ENCODE data around the gene CAMKMT.

CAMKMT gene

DNA sequence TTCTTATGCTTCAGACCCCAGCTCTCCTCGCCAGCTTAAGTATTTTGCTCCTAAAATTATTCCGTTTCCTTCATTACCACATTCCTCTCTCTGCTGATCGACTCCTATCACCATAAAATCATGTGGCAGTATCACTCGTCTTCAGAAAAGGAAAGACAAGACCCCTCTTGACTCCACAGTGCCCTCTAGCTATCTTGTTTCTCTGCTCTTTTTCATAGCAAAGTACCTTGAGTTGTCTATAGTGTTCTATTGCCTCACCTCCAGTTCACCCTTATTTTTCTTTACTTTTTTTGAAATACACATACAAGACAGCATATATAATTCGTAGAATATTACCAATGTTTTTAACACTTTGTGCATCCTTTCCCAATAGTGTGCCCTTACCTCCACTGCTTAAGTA is 306.6 kb downstream of the CAMKMT start:
- DNase-seq: no peak

DNA sequence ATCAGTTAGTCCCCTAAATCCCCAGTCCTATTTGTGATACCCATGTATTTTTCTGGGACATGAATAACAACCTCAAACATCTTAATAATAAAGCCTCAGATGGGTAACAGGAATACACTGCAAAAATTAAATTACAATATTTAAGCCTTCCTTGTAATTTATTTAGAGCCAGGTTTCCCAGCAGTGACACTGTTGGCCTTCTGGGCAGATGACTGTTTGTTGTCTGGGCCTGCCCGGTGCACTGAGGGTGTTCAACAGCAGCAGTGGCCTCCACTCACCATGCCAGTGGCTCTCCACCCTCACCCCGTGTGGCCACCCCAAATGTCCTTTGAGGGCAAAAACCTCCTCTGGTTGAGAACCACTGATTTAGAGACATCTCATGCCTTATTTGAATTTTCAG is 309.5 kb downstream of the CAMKMT start:
- DNase-seq: no peak

DNA sequence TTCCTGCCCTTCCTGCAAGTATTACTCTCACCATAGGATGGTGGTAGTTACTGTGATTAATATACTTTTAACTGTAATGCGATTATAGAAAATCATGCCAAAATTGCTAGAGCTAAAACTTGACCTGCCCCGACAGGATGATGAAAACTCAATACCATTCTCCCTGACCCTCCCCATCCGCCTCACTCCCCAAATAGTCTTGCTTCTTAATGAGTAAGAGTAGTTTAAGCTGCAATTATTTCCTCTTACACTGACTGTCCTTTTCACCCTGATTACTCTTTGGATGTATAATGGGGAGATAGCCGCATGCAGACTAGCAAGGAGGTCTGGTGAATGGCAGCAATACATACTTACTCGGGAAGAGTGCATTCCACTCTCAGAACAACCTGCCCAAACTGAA is 310.2 kb downstream of the CAMKMT start:
- no peak for DNase-seq

DNA sequence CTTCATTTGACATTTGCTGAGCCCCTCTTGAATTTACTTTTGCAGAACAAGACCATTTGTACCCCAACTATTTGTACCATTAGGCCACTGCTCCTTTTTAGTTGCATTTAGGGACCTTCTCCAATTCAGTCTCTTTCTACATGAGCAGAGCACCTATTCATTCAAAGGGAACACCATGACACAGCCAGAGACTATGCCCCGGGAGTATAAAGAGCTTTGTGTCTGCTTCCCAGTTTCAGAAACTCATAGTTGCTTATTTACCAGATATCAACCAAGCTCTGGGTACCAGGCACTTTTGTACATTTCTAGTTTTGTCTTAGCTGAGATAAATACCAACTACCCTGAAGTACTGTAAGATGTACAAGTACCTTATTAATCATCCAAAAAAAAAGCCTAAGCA is 310.7 kb downstream of the CAMKMT start:
- no peak for DNase-seq

DNA sequence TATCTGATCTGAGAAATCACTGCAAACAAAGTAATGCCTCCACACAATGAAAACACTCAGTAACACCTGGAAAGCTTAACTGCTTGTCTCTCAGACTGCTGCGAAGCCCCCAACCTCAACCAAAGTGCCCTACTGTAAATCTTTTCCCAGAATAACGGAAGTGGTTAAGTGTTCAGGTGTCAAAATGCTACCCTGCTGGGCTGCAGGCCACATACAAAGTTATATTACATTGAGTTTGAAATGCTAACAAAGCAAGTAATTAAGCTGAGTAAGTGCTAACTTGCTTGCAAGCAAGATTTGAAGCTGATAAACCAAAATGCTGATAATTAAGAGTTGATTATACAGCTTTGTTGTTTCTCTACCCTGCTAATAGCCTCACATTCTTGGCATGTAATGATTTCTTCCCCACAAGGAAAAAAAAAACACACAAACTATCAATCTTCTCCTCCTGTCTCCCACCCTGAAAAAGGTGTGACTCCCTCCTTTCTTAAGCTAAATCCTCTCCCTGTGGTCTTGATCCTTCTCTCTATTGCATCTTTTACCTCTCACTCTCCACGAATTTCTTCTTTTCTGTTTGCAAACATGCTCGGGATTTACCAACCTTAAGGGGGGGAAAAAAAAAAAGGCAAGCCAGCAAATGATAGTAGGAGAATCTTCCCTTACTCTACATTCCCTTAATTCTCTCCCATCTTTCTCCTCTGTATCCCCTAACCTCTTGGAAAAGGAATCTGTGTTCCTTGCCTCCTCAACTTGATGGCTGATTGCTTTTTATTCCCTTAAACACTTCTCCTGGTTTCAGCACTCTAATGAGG is 312.9 kb downstream of the CAMKMT start:
- DNase-seq: no peak

DNA sequence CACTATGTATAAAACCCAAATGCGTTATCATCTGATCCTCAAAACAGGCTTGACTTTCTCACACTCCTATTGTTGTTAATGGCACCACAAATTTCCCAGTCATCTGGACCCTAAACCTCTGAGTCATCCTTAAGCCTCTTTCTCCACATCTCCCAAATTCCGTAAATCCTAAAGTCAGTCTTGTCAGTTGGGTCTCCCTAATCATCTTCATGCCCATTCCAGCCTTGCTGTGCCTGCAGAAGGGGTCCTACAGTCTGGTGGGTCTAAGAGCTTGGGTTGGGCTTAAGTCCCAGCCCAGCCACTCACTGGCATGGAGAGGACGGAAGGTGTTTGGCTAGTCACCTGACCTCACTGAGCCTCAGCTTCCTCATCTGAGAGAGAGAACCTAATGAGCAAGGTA is 314.6 kb downstream of the CAMKMT start:
- DNase-seq: no peak

DNA sequence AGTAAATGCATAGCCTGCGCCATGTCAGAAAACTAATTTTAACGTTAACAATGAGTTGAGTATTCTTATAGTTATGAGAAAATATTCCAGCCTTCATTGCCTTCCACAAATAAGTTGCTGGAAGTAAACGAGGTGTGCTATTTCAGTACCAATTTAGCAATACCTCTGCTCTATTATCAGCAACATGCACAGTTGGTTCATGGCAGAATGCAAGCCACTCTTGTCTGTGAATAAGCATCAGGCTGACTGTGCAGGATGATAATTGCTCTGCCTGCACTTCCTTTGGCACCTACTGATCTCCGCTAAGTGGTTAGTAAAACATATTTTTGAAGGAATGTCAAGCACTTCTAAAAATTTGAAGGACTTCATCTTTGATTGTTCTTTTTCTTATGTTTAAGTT is 317.8 kb downstream of the CAMKMT start:
- no peak for DNase-seq

DNA sequence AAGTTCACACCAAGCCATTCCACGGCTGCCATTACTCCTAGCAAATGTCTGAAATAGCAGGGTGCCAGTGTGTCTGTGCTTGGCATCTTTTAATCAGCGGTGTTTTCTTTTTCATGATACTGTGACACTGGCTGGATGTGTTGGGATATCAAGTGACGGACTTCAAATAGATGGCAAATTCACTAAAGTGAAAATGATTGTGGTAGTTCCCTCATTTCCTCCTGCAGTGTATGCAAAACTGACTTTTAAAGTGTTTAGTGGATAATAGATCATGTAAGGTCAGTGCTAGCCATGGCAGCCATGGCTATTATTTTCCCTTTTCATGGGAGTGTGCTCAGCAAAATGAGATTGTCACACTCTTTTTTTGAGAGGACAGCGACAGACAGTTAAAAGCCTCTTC is 318.2 kb downstream of the CAMKMT start:
- no peak for DNase-seq

DNA sequence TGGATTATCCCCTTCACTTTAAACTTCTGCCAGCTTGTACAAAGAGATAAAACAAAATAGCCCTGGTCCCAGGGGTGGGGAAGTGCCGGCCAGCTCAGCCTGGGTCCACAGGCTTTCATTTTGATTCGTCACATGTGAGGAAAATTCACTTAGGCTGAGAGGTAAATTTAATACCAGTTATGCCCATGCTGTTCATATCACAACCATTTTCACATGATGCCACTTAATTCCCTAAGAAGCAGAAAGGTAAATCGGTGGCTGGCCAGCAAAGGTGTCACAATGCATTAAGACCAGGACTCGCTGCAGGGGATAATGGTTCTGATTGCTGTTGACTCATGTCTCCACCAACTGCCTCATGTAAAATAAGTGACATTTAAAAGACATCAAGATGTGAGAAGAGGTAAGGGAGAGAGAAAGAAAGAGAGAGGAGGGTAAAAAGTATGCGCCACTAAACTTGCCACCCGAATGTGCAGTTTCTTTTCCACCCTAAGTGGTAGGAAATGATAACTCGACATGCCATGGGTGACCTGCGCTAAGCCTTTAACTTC is 318.8 kb downstream of the CAMKMT start:
- DNase-seq: no peak

DNA sequence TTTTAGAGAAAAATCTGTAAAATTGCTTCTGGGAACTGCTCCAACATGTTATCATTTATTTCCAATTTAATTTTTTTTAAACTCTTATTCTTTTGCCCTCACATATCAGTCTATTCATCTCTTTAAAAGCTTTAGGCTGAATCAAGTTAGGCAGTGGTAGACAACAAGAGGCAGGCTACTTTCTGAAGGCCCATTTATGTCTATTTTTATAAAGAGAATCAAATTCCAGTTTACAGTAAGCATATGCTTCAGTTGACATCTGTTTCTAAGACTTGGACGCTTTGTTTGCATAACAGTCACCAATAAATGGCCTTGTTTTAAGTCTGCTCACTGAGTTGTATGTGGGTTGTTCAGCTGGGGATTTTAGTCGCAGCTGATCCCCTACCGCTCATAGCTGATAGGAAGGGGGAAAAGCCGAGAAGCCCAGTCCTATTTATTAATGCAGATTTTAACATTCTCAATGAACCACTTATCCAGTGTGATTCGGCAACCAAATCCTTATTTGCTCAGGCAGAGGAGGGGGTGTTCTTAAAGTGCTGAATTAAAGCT is 319.3 kb downstream of the CAMKMT start:
- DNase-seq: no peak

DNA sequence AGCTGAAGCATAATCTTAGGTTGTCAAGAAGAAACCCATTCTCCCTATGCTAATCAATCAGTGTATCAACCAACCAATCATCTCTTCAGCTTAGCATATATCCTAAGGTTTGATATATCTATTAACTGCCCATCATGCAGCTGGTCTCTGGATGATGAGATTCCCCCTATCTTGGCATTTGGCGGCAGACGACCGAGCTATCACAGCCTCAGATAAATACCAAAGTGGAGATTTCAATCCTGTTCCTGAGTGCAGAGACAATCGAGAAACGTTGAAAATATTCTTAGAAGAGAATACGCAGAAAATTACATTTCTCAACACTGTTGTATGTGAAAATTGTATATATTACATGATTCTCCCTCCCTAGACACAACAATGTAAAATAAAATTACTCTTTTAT is 320.7 kb downstream of the CAMKMT start:
- DNase-seq: no peak

DNA sequence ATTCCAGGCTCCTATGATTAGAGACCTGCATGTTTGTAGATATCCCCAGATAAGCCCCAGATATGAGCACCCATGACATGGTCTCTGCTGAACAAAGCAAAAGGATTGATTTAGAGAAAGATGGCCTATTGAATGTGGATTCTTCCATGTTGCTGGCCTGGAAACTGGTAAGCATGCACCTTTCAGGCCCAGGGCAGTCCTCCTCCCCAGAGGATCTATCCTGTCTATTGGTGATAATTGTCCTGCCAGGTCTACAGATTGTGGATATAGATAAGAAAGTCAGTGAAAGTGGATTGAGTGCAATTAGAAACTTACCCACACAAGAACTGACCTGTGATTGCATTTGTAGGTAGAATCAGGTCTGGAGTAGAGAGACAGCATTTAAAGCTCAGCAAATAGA is 322.8 kb downstream of the CAMKMT start:
- no peak for DNase-seq

DNA sequence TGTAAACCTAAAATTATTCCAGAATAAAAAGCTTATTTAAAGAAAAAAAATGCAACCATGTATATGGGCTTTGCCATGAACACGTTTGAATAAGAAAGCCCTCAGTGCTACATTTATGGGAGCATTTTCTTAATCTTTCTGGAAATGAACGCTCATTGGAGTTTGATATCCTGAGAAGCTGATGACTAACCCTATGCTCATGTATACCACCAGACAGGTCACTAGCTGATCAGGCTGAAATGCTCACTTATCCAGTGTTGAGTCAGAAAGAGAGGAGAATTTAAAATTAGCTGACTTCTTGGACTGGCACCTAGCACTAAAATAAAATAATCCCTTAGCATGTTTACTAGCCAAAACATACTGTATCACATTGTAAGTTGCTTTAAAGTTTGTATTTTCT is 324.8 kb downstream of the CAMKMT start:
- DNase-seq: no peak

DNA sequence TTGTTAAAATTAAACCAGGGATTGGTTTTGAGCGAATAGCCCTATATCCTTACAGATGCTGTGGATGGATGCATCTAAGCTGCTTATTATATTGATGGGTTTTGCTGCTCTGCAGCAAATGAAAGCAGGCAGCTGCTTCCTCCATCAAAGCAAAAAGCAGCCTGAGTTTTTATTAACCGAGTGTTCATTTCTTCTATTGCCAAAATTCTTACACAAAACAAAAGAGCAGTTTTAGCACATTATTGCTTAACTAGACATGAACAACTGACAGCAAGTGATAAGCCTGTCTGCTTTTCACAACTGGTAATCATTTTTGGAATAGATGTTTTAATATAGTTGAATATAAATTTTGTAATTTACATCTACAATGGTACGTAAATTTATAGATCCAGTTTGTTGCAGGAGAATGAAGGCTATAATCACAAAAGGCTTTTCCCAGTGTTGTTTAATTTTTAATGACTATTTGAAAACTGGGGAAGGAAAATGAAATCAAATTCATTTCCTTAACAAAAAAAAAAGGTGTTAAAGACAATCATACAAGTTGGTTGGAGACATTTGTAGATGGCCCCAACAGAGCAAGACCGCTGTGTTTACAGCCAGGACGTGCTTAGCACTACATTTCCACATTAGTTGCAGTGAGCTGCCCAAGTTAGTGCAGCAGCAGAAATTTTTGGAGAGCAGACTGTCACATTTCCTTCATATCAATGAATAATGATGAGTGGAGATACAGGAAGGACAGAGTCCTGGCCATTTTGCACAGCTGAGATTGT is 326.1 kb downstream of the CAMKMT start:
- no peak for DNase-seq

DNA sequence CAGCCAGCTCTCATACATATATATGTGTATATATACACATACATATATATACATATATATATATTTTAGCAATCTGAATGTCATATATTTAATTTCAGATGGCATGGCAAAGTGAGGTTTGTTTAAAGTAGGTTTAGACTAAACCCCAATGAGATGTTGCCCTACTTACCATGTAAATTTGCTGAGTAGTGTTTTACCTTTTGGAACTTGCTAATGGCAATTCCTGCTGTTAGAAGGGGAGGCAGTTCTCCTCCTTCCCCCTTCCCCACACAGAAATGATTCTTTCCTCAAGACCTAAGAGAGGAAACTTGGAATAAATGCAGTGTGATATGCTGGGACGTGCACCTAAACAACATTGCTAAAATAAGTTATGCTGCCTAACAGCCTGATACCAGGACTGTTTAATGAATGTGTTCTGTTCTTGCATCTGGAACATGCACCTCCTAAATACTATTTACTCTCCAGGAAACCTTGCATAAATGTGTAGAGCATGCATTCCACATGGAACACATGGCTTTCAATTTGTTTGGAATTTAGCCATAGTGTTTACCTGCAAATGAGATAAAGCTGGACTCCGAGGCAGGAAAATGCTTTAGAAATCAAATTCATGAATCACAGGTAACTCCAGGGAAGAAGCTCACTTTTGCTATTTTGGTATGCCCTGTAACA is 326.8 kb downstream of the CAMKMT start:
- no peak for DNase-seq

DNA sequence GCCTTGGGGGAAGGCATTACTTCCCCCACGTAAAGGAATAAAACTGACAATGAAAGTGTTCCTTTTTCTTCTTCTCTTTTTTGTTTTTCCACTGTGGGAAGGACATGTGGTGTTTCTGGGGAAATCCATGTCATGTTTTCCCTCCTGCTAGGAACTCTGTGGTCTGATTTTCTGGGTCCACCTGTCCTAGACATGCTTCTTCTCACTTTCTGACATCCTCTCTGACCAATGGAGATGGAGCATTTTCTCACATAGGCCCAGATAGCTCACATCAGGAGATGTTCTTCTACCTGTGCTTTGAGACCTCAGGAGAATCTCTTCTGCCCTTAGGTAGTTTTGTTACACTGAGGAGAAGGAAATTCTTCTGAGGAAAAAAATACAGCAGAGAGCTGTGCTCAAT is 327.8 kb downstream of the CAMKMT start:
- DNase-seq: no peak

DNA sequence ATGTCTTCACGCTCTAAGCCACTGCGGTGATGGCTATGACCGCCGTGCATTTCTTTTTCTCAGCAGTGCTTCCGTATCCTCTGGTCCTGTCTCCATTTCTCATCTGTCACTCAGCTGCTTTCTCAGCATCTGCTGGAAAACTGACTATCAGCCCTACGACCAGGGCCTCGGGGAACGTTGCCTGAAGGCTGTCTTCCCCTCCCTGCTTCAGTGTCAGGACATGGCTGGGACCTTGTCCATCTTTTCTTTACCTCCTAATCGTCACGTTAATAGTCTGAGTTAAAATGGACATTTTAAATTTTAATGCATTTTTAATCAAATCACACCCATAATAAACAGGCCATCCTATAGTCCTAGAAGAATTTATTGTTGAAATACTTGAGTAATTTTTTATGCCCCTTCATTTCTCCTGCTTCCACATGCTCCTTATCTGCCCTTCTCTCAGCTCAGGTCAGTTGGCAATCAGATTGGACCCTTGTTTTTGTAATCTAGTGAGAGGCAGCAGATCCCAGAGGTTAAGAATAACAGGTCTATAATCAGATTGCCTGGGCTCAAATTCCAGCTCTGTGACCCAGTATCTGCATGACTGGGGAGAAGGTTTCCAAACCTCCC is 329.5 kb downstream of the CAMKMT start:
- no peak for DNase-seq

DNA sequence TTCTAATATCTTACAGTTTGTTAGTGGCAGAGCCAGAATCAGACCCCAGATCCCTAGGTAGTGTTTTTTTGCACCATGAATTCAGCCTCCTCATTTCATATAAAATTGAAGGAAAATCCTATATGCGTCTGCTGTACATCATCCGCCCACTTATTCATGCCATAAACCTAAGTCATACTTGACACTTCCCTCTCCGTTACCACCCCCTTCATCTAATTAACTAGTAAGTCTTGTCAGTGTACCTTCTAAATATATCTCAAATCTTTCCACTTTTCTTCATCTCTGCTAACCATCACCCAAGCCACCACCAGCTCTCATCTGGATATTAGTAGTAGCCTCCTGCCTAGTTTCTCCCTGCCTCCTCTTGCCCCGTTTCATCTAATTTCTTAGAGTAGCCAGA is 331.1 kb downstream of the CAMKMT start:
- DNase-seq: no peak

DNA sequence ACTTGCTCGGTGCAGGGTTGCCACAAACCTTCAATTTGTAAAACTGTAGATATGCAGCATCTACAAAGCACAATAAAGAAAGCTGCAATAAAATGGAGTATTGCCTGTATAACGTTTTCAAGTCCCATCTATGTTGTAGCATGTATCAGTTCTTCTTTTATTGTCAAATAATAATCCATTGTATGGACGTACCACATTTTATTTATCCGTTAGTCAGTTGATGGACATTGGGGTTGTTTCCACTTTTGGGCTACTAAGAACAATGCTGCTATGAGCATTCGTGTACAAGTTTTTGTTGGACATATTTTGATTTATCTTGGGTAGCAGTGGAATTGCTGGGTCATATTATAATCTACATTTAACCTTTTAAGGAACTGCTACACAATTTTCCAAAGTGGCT is 339.1 kb downstream of the CAMKMT start:
- no peak for DNase-seq

DNA sequence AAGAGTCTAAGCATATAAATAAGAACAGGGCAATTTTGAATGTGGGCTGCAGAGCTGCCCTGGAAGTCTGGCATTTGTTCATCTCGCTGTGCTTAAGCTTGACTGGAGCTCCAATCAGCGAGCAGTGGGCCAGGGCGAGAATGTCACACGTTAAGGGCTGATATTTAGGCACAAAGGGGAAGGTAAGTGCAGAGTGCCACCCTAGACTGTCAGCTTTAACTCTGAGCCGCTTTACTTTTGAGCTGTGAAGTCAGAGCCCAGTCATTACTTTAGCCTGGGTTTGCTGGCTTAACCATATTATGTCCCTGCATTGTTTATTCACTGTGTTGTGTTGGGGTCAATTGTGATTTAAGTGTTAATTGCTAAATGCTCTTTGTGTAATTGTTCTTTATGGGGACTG is 343.6 kb downstream of the CAMKMT start:
- no peak for DNase-seq

DNA sequence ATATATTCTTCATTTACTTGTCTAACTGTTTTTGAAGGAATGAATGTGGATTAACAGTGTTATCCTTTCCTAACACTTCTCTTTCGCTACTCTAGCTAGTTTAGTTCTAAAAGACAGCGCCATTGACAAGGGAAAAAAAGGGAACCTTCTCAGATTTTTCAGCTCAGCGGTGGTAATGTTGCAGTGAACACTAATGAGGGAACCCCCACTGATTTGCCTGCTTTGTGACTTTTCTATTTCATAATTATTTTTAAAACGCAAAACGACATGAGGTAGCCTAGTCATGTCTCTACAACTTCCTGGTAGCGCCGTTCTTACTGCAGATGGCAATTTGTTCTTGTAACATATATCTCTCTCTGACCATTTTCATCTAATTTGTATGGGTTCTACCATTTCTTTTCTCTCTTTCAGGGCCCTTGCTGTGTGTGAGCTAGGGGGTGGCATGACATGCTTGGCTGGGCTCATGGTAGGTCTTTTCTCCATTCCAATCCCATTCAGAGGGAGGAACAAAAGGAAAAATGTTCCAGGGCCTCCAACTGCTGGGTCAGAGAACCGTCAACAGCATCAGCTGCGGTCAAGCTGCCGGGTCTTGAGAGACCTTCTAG is 344.2 kb downstream of the CAMKMT start:
- no peak for DNase-seq

Data from CD4-positive, alpha-beta T cell treated with Interferon gamma for 1 hour (primary cell).